PC-3 (cell line): ENCODE data around the gene RAB6A. TPM values are rescaled to one million over a fixed set of nuclear protein-coding genes. Genes with fewer than 3 reads are reported as not detected.

Source experiments
- ATAC-seq: fragments of 200-7000 bp; cut with Tn5 transposase; 2 replicates; pipeline ENCODE4 v1.9.1; 2020; ENCODE audit warnings: mild to moderate bottlenecking, moderate library complexity
- BruUV-seq: library from RNA; stranded (reverse); fragments of 400-500 nt; replicated peaks from 2 replicates; lab custom pipeline; 2021; lab: Mats Ljungman, UMichigan
- CTCF ChIA-PET: fragments of 300-600 bp; sonication (Branson Sonifier 250); formaldehyde crosslinking; loops from one replicate; lab custom pipeline; 2022; ENCODE audit warnings: antibody characterized with exemption; lab: Charles Lee
- POLR2A ChIA-PET: fragments of 300-600 bp; sonication (Branson Sonifier 250); formaldehyde crosslinking; loops from one replicate; lab custom pipeline; 2022; ENCODE audit warnings: antibody characterized with exemption; ENCODE audit not compliant: unreplicated experiment; lab: Charles Lee
- DNase-seq: peaks from one replicate; pipeline ENCODE4 v3.0.0-alpha.2; 2015
- H2AFZ ChIP-seq: fragments of 300-600 bp; sonication (generic); 2 replicates; pipeline ENCODE4 v1.6.0; 2016; ENCODE audit warnings: antibody characterized with exemption, low read length
- H3F3A ChIP-seq: fragments of 300-600 bp; sonication (generic); one replicate; pipeline ENCODE4 v1.6.0; 2017; ENCODE audit warnings: antibody characterized with exemption, low read length, control low read depth, mild to moderate bottlenecking; ENCODE audit not compliant: unreplicated experiment
- H3K27ac ChIP-seq: fragments of 300-600 bp; sonication (generic); 2 replicates; pipeline ENCODE4 v1.5.1; 2016; ENCODE audit warnings: mild to moderate bottlenecking, low read length
- H3K27me3 ChIP-seq: fragments of 300-600 bp; sonication (generic); 2 replicates; pipeline ENCODE4 v1.6.1; 2016; ENCODE audit warnings: low read length, mixed read lengths
- H3K36me3 ChIP-seq: fragments of 300-600 bp; sonication (generic); 2 replicates; pipeline ENCODE4 v1.6.1; 2016; ENCODE audit warnings: low read depth, mixed run types, low read length, mixed read lengths
- H3K4me1 ChIP-seq: fragments of 300-600 bp; sonication (generic); 2 replicates; pipeline ENCODE4 v1.5.1; 2016; ENCODE audit warnings: low read length; ENCODE audit not compliant: insufficient read depth
- H3K4me2 ChIP-seq: fragments of 300-600 bp; sonication (generic); 2 replicates; pipeline ENCODE4 v1.6.0; 2016; ENCODE audit warnings: low read length
- H3K4me3 ChIP-seq: fragments of 300-600 bp; sonication (generic); 2 replicates; pipeline ENCODE4 v1.5.1; 2016; ENCODE audit warnings: mild to moderate bottlenecking, low read length, mixed read lengths
- H3K79me2 ChIP-seq: fragments of 300-600 bp; sonication (generic); 2 replicates; pipeline ENCODE4 v1.6.1; 2017; ENCODE audit warnings: low read length, mixed read lengths
- H3K9ac ChIP-seq: fragments of 300-600 bp; sonication (generic); 2 replicates; pipeline ENCODE4 v1.6.0; 2016; ENCODE audit warnings: mild to moderate bottlenecking, low read length
- H3K9me2 ChIP-seq: fragments of 300-600 bp; sonication (generic); replicated peaks from 2 replicates; pipeline ENCODE4 v1.6.1; 2016; ENCODE audit warnings: mixed run types, low read length, mixed read lengths
- H3K9me3 ChIP-seq: fragments of 300-600 bp; sonication (generic); 2 replicates; pipeline ENCODE4 v1.6.1; 2016; ENCODE audit warnings: low read length, mixed read lengths
- H4K20me1 ChIP-seq: fragments of 300-600 bp; sonication (generic); 2 replicates; pipeline ENCODE4 v1.6.1; 2016; ENCODE audit warnings: low read length, mixed read lengths
- CTCF ChIP-seq: fragments of 300-600 bp; sonication (generic); conservative IDR thresholded peaks from 2 replicates; pipeline ENCODE4 v1.5.1; 2017; ENCODE audit warnings: antibody characterized with exemption, low read depth, mild to moderate bottlenecking, low read length
- EZH2 ChIP-seq: fragments of 300-600 bp; sonication (generic); IDR thresholded peaks from one replicate; pipeline ENCODE4 v1.6.1; 2017; ENCODE audit warnings: antibody characterized with exemption, mild to moderate bottlenecking, low read length; ENCODE audit not compliant: unreplicated experiment
- EZH2phosphoT487 ChIP-seq: fragments of 300-600 bp; sonication (generic); IDR thresholded peaks from 2 replicates; pipeline ENCODE4 v1.6.1; 2018; ENCODE audit warnings: mild to moderate bottlenecking, antibody characterized with exemption, low read length, borderline replicate concordance
- intact Hi-C: fragments of 100-400 bp; cut with micrococcal nuclease; formaldehyde crosslinking; loops from 2 replicates; pipeline ENCODE4 v1.9.0; 2023
- total RNA-seq: library from RNA; depleted of rRNA; stranded (reverse); fragments of >200 nt; gene quantifications from 2 replicates; pipeline ENCODE4 v1.2.3, GENCODE V29; 2014

The RAB6A gene
- total RNA-seq, 1 experiment from 2014 or later = 97.9 TPM

DNA sequence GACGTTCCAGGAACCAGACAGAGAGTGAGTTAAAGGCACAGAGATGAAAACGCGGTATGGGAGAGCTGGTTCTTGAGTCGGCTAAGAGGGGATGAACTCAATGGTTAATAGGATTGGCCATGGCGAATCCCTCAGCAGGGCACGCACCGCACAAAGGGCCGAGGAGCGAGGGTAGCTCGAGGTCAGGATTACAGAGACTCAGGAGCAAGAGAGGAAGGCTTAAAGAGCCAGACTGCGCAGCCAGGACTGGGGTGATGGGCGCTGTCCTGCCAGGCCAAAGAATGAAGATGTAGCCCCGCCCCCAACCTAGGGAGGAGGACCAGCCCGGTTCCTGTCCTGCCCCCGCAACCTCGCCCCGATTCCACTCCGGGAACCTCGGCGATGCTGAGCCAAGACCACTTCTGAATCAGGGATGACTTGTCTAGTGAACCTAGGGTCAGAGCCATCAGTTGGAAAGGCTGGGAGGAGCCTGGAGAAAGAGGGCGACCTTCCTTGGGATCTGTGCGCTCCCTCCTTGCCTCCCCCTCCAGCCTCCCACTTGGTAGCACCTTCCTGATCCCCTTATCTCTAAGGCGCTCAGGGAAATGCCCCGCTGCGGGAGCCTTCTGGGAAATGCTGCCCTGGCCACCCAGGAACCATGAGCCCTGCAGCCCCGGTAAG is 114.8 kb downstream of the RAB6A start, which contains the start of gene PLEKHB1:
Gene PLEKHB1 (plus strand): TSS at position 610 of the 660 bp plus-strand sequence. CDS start 28 bp downstream, at position 638.
- ATAC-seq (no peak), DNase-seq (no peak)
- Histone ChIP-seq H3F3A (no peaks in the 10 kb centered on the region), H3K27ac (no peak within 1 kb of the TSS), H3K27me3 (no peaks in the 10 kb centered on the region), H3K9me3 (no peaks in the 10 kb centered on the region), H3K9ac (no peak within 1 kb of the TSS), H3K79me2 (no peaks in the 10 kb centered on the region), H2AFZ (peak within 1 kb of the TSS; percentile 75; the same call in 1 of the 2 replicates), H3K36me3 (no peaks in the 10 kb centered on the region), H3K4me1 (peaks cover 5% of the 10 kb centered on the region), H3K9me2 (no peaks in the 10 kb centered on the region), H3K4me3 (peak within 1 kb of the TSS; percentile 47; the same call in 1 of the 2 replicates), H4K20me1 (no peaks in the 10 kb centered on the region), H3K4me2 (peak within 1 kb of the TSS; percentile 73)
- no TSS peak for BruUV-seq
- TF ChIP-seq EZH2phosphoT487 = no peak
- no peak for TF ChIP-seq CTCF
- no peak for TF ChIP-seq EZH2
- intact Hi-C loops = no loop called here
- ChIA-PET POLR2A (interaction anchor here (0.6 kb wide), 1 partner anchor 188 kb away, joined by 3 read pairs; no protein-coding TSS in a partner anchor), CTCF (interaction anchor here (0.5 to 1.1 kb wide), 2 partner anchors 20 to 46 kb away, joined by 3 to 8 read pairs; no protein-coding TSS in a partner anchor)

DNA sequence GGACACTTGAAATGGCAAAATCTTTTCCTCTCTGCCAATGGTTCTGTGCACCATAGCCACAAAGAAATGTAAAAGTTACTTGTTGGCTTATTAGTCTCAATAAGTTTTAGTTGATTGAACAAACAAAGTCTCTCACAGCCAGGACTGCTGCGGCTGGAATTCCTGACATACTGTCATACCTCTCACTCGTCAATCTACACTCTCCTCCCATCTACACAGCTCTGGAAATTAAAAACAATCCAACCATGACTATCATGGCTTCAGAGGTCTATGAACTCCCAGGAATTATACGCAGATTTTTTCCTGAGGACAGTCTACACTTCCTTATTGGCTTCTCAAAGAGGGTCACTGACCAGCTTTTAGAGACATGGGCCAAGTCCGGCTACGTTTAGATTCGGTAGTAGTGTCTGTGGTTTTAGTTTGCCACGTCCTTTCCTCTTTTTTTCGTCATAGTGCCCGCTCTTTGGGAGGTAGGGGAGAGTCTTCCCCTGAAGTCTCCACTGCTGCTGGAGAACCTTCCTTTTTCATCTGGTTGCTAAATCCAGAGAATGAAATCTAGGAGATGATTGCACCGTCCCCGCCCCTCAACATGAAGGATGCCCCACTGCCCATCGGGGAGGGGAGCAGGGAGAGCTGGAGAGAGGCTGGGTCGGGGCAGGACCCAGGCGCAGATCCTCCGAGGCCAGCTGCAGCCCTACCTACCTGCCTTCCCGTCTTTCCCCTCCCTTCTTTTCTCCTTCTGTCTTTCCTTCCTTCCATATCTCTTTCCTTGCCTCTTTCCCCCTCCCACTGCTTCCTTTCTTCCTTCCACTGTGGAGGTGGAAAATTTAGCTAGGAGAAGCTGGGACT is 115.5 kb downstream of the RAB6A start:
- no peak for TF ChIP-seq CTCF
- no peak for TF ChIP-seq EZH2
- TF ChIP-seq EZH2phosphoT487 = no peak
- DNase-seq (no peak), ATAC-seq (no peak)
- intact Hi-C loops = no loop called here
- Histone ChIP-seq H3K27ac (no peak overlapping the region), H3K4me2 (no peak overlapping the region), H3K79me2 (no peaks in the 10 kb centered on the region), H3F3A (no peaks in the 10 kb centered on the region), H3K9me2 (no peaks in the 10 kb centered on the region), H3K36me3 (no peaks in the 10 kb centered on the region), H4K20me1 (no peaks in the 10 kb centered on the region), H3K27me3 (no peaks in the 10 kb centered on the region), H3K4me3 (no peak overlapping the region), H3K9ac (no peak overlapping the region), H2AFZ (no peak overlapping the region), H3K4me1 (peaks cover 5% of the 10 kb centered on the region), H3K9me3 (no peaks in the 10 kb centered on the region)
- POLR2A ChIA-PET = interaction anchor here (0.6 kb wide), 1 partner anchor 187 kb away, joined by 3 read pairs; no protein-coding TSS in a partner anchor
- BruUV-seq = no TSS peak
- CTCF ChIA-PET = interaction anchor here (0.7 to 1.1 kb wide), 2 partner anchors 20 kb away, joined by 8 to 11 read pairs; no protein-coding TSS in a partner anchor
